Skin epidermis (tissue), 12 donors: ENCODE measurements around the gene RAB44.

Source experiments
- H3K27ac ChIP-seq, 21 experiments: fragments of 200-600 bp; sonication (generic) in 11 of 21; one replicate each; pipeline ENCODE4 v1.5.0; 2020; ENCODE audit warnings: mild to moderate bottlenecking in 3 of 21, inconsistent platforms in 2 of 21, moderate library complexity in 2 of 21
- H3K4me3 ChIP-seq, 7 experiments: fragments of 200-600 bp; sonication (generic) in 2 of 7; one replicate each; pipeline ENCODE4 v1.5.0; 2020; ENCODE audit warnings: inconsistent platforms in 2 of 7, mild to moderate bottlenecking in 2 of 7, moderate library complexity in 1 of 7

The RAB44 gene

DNA sequence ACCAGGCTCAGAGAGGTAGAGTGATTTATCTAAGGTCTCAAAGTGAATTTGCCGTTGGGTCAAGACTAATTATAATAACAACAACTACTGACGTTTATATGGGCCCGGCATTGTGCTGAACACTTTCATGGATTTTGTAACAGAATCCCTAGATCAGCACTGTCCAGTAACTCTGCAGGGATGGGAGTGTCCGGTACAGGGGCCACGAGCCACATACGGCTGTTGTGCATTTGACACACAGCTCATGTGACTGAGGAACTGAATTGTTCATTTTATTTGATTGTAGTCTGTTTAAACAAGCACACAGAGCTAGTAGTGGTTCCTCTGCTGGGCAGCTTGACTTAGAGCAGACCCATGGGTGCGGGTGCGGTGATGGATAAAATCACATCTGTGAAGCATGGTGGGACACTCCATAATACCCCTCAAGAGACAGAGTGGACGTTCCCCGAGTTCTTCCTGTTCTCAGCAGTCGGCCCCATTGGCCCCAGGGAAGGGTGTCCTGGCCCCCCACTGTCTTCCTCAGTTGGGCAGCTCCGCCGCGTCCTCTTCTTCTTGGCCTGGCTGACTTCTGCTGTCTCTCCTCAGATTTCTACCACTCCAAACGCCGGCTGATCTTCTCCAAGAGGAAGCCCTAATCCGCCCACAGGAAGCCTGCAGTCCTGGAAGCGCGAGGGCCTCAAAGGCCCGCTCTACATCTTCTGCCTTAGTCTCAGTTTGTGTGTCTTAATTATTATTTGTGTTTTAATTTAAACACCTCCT, 12.3 kb upstream of the RAB44 start:
- peak overlapping the region in 9 of 21 experiments; percentile 10 to 36 (median 29) for H3K27ac ChIP-seq
- no peak overlapping the region for H3K4me3 ChIP-seq

DNA sequence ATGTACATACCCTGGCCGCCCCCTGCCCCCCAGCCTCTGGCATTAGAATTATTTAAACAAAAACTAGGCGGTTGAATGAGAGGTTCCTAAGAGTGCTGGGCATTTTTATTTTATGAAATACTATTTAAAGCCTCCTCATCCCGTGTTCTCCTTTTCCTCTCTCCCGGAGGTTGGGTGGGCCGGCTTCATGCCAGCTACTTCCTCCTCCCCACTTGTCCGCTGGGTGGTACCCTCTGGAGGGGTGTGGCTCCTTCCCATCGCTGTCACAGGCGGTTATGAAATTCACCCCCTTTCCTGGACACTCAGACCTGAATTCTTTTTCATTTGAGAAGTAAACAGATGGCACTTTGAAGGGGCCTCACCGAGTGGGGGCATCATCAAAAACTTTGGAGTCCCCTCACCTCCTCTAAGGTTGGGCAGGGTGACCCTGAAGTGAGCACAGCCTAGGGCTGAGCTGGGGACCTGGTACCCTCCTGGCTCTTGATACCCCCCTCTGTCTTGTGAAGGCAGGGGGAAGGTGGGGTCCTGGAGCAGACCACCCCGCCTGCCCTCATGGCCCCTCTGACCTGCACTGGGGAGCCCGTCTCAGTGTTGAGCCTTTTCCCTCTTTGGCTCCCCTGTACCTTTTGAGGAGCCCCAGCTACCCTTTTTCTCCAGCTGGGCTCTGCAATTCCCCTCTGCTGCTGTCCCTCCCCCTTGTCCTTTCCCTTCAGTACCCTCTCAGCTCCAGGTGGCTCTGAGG, 11.5 kb upstream of the RAB44 start:
- Histone ChIP-seq H3K4me3 (no peak overlapping the region), H3K27ac (peak overlapping the region in 9 of 21 experiments; percentile 7 to 37 (median 22))

DNA sequence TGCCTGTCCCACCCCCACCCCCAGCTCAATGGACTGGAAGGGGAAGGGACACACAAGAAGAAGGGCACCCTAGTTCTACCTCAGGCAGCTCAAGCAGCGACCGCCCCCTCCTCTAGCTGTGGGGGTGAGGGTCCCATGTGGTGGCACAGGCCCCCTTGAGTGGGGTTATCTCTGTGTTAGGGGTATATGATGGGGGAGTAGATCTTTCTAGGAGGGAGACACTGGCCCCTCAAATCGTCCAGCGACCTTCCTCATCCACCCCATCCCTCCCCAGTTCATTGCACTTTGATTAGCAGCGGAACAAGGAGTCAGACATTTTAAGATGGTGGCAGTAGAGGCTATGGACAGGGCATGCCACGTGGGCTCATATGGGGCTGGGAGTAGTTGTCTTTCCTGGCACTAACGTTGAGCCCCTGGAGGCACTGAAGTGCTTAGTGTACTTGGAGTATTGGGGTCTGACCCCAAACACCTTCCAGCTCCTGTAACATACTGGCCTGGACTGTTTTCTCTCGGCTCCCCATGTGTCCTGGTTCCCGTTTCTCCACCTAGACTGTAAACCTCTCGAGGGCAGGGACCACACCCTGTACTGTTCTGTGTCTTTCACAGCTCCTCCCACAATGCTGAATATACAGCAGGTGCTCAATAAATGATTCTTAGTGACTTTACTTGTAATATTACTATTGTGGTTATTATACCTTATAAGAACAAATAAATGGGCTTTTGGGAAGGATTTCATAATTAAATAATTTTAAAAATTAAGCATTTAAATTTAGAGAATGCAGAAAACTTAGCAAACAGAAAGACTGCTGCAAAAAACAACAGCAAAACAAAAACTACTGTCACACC, 10.7 kb upstream of the RAB44 start:
- Histone ChIP-seq H3K27ac (peak overlapping the region in 5 of 21 experiments; percentile 7 to 37 (median 22)), H3K4me3 (no peak overlapping the region)

DNA sequence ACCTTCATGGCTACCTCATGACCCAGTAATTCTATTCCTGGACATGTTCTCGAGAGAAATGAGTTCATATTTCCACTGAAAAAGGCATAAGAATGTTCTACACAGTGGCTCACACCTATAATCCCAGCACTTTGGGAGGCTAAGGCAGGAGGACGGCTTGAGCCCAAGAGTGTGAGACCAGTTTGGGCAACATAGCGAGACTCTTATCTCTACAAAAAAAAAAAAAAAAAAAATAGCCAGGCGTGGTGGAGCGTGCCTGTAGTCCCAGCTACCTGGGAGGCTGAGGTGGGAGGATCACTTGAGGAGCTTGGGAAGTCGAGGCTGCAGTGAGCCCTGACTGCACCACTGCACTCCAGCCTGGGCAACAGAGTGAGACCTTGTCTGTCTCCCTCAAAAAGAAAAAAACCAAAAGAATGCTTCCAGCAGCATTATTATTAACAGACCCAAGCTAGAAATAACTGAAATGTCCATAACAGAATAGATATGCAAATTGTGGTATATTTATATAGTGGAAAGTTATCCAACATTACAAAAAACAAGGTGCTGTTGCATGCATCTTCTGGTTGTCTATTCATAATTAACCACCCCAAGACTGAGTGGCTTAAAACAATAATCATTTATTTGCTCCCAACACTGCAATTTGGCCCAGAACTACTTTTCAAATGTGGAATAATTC, 9.4 kb upstream of the RAB44 start:
- Histone ChIP-seq H3K27ac (no peak overlapping the region), H3K4me3 (no peak overlapping the region)

DNA sequence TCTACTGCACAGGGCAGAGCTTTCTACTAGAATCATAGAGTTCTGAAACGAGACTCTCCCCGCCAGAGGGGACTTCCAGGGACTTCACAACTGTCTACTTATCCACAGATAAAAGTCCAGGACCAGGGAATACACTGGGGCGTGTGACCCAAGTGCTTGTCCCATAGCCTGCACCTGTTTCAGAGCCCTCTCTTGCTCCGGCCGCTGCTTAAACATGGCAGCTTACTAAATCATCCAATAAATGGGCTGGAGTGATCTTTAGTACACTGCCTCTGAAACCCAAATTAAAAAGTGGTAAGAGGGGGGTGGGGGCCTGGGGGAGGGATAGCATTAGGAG, 8.9 kb upstream of the RAB44 start:
- no peak overlapping the region for H3K27ac ChIP-seq
- no peak overlapping the region for H3K4me3 ChIP-seq

DNA sequence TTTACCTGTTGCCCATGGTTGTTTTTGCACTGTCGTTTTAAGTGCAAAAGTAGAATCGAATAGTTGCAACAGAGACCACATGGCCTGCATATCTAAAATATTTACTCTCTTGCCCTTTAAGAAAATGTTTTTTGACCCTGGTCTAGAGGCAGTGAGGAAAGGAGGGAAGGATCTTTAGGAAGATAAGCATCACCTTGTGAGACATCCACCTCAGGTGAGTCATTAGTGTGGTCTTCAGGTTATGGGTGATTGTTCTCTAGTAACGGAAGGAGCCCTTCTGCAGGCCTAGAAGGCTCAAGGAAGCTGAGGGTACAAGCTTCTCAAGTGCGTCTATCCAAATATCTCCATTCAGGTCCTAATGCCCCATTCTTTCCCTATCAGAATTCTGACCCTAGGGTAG, 6.6 kb upstream of the RAB44 start:
- Histone ChIP-seq H3K4me3 (no peak overlapping the region), H3K27ac (peak overlapping the region in 1 of 21 experiments; percentile 10)

DNA sequence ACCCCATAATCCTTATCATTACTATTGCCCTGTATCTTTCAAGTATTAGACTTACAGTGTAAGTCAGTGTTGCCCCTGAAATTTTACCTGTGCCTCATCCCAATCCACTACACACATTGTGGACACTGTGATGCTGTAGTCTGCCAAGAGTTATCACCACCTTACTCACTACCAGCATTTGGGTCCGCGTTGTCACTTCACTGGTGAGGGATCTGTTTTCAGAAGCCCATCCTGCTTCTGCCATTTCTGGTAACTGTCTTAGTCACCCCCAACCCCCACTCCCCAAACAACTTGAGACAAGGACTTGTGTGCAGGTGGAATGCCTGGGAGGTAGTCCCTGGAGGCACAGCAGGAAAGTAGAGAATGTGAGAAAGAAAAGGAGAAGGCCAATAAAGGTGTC, 6.0 kb upstream of the RAB44 start:
- Histone ChIP-seq H3K27ac (peak overlapping the region in 7 of 21 experiments; percentile 5 to 71 (median 42)), H3K4me3 (no peak overlapping the region)

DNA sequence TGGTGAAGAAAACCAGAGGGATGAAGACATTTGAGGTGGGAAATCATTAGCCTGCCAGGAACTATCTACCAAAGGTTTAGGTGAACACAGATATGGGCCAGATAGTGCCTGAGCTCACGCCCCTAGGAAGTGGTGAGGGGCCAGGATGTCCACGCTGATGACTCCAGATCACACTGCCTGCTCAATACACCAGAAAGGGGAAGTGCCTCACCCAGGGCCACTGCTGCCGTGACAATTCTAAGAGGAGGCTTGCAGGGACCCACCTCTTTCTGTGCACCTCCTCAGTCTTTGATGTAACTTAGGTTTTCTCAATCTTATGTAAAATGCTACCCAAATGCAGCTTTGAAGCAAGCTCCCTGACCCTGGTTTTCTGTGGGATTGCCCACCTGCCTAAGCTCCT, 5.4 kb upstream of the RAB44 start:
- peak overlapping the region in 9 of 21 experiments; percentile 5 to 71 (median 37) for H3K27ac ChIP-seq
- no peak overlapping the region for H3K4me3 ChIP-seq

DNA sequence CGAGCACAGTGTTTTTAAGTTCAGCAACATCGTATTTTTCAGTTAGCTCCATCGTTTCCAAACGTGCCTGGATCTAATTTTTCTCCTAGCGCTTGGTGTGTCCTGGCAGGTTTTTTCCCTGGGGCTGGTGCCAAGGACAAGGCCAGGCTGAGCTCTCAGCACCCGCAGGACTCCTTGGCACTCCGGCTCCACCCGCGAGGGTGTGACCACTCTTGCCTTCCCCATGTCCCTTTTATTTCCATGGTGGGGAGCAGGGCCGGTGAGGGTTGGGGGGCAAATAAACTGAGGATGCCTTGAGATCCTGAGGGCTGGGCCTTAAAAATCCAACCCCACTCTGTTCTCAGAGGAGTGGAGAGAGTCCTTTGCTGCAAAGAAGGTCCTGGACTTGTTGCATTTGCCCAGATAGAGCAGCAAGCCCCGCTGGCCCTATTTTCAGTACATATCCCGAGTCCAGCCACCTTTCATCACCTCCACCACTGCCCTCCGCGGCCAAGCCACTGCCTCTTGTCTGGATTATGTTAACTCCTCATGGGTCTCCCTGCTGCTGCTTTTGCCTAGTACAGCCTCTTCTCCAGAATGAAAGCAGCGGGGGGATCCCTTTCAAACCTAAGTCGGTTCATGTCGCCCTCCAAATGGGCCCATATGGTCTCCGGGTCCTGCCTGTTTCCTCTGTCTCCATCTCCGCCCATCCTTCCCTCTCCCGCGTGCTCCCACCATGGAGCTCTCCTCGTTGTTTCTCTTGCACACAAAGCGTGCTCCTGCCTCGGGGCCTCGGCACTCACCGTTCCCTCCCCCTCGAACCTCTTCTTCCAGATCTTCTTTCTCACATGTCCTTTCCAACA, 4.5 kb upstream of the RAB44 start:
- peak overlapping the region in 7 of 21 experiments; percentile 7 to 71 (median 47) for H3K27ac ChIP-seq
- H3K4me3 ChIP-seq, result no peak overlapping the region

DNA sequence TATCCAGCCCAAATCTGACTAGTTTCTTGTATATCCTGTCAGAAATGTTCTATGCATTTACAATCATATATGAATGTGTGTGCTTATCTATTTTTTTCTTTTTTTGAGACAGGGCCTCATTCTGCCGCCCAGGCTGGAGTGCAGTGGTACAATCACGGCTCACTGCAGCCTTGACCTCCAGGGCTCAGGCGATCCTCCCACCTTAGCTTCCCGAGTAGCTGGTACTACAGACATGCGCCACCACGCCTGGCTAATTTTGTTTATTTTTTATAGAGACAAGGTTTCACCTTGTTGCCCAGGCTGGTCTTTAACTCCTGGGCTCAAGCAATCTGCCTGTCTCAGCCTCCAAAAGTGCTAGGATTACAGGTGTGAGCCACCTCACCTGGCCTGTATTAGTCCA, 3.0 kb upstream of the RAB44 start:
- no peak overlapping the region for H3K27ac ChIP-seq
- no peak overlapping the region for H3K4me3 ChIP-seq

DNA sequence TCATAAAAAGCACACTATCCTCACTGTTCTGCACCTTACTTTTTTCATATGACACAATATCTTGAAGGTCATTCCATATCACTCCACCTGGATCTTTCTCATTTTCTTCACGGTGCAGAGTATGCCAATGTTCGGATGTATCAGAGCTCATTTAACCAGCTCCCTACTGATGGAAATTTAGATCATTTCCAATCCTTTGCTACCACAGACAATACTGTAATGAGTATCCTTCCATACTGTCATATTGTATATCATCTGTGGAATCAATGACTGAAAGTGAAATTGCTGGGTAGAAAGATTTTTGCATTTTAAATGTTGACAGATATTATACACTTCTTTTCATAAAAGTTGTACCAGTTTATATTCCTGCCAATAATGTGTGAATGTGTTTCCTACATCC, 2.2 kb upstream of the RAB44 start:
- Histone ChIP-seq H3K4me3 (no peak overlapping the region), H3K27ac (no peak overlapping the region)

DNA sequence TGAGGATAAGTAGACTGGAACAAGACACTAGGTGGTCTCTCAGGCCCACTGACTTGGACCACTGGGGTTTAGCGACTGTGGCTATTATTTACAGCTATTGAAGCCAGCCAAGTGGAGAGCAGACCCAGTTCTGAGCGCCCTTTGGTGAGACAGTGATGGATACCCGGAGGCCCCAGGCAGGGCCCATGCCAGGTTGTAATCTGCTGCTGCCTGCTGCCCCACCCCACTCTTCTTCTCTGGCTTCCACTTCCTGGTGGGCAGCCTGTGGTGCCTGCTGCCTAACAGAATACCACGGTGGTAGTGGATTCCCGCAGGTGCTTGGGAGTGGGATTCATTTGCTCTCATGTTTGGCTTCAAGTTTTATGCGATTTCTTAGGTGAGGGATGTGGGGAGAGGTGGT, 570 bp downstream of the RAB44 start:
- no peak overlapping the region for H3K4me3 ChIP-seq
- H3K27ac ChIP-seq, result peak overlapping the region in 1 of 21 experiments; percentile 37

DNA sequence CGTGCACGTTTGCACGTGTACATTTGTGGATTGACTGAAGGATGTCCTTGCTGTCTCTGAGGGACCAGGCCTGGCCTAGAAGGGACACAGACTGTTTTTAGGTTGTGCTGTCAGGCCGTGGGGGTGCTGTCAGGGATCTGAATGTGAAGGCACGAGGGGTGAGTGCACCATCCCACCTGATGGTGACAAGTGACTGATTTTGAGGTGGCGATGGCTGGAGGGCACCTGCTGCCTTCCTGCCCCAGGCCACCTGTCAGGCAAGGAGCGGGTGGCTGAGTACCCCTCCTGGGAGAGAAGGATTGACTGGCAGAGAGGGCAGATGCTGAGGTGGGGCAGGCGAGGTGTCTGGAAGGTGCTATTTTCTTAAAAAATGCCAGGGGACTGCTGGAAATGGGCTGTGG, 1.2 kb downstream of the RAB44 start:
- Histone ChIP-seq H3K27ac (no peak overlapping the region), H3K4me3 (no peak overlapping the region)

DNA sequence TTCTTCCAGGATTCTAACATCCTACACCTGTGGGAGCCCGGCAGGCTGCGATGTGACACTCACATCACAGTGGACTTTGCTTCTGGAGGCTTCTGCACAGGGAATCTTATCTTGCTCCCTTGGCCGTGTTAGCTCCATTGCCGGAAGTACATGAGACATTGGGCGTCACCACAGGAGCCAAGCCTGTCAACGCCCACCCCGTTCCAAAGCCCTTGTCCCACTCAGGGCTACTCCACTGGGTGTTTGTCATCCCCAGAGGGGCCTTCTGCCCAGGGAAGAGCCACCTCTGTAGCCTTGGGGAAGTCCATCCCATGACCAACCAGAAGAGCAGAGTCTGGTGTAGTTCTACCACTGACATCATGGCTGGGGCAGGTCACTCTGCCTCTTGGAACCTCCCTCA, 1.7 kb downstream of the RAB44 start:
- H3K4me3 ChIP-seq, result no peak overlapping the region

DNA sequence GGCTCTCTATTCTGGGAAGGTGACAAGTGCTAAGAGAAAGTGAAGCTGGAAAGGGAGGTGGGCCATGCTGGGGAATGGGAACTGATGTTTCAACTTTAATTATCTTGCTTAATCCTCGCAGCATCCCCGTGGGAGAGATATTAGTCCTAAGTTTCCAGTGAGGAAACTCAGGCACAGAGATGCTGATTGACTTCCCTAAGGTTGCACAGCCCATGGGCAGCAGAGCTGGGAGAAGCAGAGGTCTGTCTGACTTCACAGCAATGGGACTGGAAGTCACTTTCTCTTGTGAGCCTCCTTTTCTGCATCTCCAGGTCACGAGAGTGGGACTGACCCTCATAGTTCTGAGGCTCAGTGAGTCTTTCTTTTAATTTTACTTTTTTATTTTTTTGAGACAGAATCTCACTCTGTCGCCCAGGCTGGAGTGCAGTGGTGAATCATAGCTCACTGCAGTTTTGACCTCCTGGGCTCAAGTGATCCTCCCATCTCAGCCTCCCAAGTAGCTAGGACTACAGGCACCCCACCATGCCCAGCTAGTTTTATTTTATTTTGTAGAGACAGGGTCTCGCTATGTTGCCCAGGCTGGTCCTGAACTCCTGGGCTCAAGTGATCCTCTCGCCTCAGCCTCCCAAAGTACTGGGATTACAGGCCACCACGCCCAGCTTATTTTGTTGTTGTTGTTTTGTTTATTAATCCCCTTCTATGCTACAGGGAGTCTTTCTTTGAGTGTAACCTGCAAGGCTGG, 2.6 kb downstream of the RAB44 start:
- H3K4me3 ChIP-seq, result no peak overlapping the region
- H3K27ac ChIP-seq, result no peak overlapping the region

More for the DNA sequence above, 1.7 kb downstream of the RAB44 start:
- no peak overlapping the region for H3K27ac ChIP-seq

DNA sequence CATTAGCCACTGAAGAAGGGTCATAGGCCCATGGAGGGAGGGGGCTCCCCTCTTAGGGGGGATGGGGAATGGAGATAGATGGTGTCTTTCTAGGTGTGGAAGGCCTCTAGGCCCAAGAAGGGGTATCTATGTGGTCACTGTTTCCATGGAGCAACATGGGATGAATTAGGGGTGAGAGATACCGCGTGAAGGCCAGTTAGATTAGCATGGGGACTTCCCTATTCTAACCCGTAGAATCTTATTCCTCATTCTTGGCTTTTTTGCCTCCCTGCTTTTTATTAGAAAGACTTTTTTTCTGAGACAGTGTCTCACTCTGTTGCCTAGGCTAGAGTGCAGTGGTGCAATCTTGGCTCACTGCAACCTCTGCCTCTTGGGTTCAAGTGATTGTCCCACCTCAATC, 3.2 kb downstream of the RAB44 start:
- H3K27ac ChIP-seq, result no peak overlapping the region

DNA sequence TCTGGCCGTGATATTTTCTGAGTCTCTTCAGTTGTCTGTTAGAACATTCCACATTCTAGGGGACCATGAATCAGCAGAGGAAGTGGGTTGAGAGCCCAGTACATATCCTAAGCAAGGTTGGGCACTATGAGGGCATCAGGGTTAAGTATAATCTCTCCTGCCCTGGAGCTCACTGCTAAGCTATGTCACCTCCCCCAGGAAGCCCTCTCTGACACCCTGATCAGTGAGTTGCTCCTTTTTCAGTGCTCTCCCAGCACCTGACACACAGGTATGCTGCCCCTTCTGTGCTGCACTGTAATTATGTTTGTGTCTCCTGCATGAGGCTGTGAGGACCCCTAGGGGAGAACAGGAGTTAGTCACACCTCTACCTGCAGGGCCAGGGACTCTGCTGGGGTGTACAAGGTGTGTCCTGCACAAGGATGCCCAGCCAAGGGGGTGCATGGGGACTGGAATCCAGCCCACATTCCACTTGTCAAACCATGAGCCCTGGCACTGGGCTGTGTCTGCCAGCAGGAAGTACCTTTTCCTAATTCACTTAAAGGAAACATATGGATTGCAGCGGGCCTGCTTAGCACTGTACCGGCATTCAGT, 3.9 kb downstream of the RAB44 start:
- Histone ChIP-seq H3K27ac (no peak overlapping the region), H3K4me3 (no peak overlapping the region)

More for the DNA sequence above, 3.2 kb downstream of the RAB44 start:
- H3K4me3 ChIP-seq, result no peak overlapping the region

DNA sequence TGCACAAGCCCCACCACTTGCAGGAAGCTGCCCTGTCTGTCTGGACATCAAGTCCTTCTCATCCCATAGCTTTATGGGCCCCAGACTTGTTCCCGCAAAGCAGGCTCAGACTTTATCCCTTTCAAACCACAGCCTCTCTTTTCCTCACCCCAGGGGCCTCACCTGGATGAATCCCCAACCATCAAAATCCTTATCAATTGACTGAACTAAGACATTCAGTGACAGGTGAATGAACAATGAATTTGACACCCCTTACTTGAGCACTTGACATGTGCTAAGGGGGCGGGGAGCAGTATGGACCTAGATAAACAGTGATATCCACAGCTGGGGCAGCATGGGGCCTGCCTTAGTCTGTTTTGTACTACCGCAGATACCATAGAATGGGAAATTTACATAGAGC, 5.0 kb downstream of the RAB44 start:
- H3K27ac ChIP-seq, result no peak overlapping the region
- no peak overlapping the region for H3K4me3 ChIP-seq
